Breast epithelium (tissue), 3 donors: ENCODE measurements around the gene DCANP1.

Experiments used
- CTCF ChIP-seq, 3 donors: fragments of 450-650 bp; IDR thresholded peaks; one replicate each; pipeline ENCODE4 v1.5.1; 2016 to 2017; ENCODE audit warnings: antibody characterized with exemption in 3 of 3, mild to moderate bottlenecking in 3 of 3, moderate library complexity in 3 of 3
- POLR2A ChIP-seq: fragments of 450-650 bp; IDR thresholded peaks from one replicate; pipeline ENCODE4 v1.6.1; 2016; ENCODE audit warnings: antibody characterized with exemption, mild to moderate bottlenecking, moderate library complexity

DNA sequence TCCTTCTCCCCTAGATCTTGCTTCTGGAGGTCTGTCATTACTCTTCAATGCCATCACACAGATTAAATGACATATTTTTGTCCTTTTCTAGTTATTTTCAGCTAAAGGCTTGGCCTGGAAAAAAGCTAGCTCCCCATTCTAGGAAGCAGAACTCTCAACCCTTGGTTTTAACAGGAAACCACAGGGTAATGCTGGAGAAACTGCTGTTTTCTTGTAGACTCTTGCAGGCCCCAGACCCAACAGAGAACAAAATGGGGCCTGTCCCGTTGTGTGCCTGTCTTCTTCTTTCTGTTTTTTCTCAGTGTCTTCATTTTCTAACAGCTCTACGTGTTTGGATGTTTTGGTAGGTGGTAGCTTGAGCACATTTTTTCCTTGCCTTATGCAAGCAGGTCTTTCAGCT lies 21.5 kb downstream of the DCANP1 start:
- TF ChIP-seq POLR2A, result no peak
- no peak for TF ChIP-seq CTCF (IDR thresholded peaks at IDR 0.05)
